NCI-H128 (cell line): ENCODE measurements around the gene NADK.
"Not testable (repeated sequence)": the region's sequence is repeated elsewhere in the genome, so short reads cannot be mapped to it uniquely, and the experiment has no call there.

Source experiments
- DNase-seq: peaks from one replicate; lab custom pipeline; 2025; ENCODE audit not compliant: unreplicated experiment; lab: John Stamatoyannopoulos, UW

Gene NADK

GRCh38 chr1:1748686-1749321 is 29.5 kb downstream of the NADK start:
- no peak for DNase-seq

DNA sequence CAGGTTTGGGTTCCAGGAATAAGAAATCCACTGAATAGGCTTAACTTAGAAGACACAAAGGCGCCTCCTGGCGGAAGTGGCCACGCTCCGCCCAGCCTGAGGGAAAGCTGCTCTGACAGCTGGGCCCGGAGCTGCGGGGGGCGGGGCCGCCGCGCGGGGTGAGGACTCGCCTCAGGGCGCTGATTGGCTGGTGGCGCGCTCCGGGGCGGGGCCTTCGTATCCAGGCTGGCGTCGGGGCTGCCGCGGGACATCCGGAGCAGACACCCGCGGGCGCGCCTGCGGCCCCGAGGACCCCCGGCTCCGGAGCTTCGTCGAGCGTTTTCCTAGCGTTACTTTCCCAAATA is 31.7 kb downstream of the NADK start:
- not testable (repeated sequence) for DNase-seq

GRCh38 chr1:1745651-1746565 is 32.4 kb downstream of the NADK start:
- DNase-seq: not testable (repeated sequence)

- DNase-seq: not testable (repeated sequence)
Measured at GRCh38 chr1:1742529-1742928, 35.7 kb downstream of the NADK start.

DNA sequence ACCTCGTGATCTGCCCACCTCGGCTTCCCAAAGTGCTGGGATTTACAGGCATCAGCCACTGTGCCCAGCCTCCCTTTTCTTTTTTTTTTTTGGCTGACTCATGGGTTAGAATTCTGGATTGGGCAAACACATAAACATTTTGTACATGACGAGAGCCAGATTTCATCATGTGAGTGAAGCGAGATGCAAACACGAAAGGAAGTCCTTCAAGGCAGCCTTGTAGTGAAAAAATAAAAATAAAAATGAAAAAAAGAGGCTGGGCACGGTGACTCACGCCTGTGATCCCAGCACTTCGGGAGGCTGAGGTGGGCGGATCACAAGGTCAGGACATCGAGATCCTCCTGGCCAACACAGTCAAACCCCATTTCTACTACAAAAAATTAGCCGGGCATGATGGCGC is 37.3 kb downstream of the NADK start:
- not testable (repeated sequence) for DNase-seq

- DNase-seq: not testable (repeated sequence)
Measured at GRCh38 chr1:1738799-1739337, 39.4 kb downstream of the NADK start.

DNA sequence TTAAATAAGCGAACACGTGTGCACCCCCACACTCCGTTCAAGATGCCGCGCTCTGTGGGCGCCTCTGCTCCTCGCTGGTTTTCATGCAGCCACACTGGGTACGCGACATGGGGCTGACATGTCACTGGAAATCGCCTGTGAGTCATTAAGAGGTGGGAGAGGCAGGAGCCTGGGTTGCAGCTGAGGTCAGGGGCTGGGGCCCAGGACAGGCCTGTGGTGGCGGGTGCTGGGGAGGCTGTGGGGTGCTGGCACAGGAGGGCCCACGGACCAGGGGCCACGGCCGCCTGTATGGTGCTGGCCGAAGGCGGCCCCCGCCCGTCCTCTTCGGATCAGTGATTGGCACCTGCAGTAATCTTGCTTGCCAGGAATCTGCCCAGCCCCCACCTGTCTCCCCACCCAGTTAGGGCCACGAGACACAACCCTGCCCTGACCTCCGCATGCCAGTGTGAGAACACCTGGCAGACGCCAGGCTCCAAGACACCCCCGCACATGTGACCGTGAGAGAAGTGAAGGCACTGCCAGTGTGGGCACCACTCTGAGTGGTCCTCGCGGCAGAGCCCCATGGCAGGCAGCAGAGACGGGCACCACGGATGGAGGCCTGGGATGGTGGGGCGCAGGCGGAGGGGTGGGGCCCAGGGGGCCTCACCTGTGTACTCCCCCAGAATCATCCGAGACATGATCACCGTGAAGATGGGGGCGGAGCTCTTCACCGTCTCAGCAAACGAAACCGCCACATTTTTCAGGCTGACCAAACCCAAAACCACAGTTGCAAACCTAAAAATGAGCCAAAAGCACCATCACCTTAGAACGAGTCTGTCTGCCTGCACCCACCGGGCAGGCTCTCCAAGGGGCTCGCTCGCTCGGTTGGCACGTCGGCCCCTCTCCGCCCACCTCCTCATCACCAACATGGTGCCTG is 40.3 kb downstream of the NADK start:
- not testable (repeated sequence) for DNase-seq

- DNase-seq: no peak
Measured at GRCh38 chr1:1732381-1732780, 45.9 kb downstream of the NADK start.

DNA sequence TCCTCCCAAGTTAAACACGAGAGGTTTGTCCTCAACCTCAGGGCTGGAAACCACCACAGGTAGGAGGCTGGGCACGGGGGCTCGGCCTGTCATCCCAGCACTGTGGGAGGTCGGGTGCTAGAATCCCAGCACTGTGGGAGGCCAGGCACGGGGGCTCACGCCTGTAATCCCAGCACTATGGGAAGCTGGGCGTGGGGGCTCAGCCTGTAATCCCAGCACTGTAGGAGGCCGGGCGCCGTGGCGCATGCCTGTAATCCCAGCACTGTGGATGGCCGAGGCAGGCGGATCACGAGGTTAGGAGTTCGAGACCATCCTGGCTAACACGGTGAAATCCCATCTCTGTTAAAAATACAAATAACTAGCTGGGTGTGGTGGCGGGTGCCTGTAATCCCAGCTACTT is 47.4 kb downstream of the NADK start:
- no peak for DNase-seq

GRCh38 chr1:1730230-1730629 is 48.0 kb downstream of the NADK start:
- not testable (repeated sequence) for DNase-seq

- DNase-seq: not testable (repeated sequence)
Measured at GRCh38 chr1:1729116-1729816, 49.0 kb downstream of the NADK start.

- DNase-seq: not testable (repeated sequence)
Measured at GRCh38 chr1:1728308-1729005, 49.8 kb downstream of the NADK start.

GRCh38 chr1:1727131-1727651 is 51.1 kb downstream of the NADK start:
- not testable (repeated sequence) for DNase-seq

GRCh38 chr1:1726088-1726487 is 52.2 kb downstream of the NADK start:
- not testable (repeated sequence) for DNase-seq

- DNase-seq: peak; percentile 96
Measured at GRCh38 chr1:1724035-1724864, 54.0 kb downstream of the NADK start, which contains the start of gene CDK11A. Gene CDK11A, minus strand, starts transcription at chr1:1724357. Its CDS starts 1,539 bp downstream, at chr1:1722818.

DNA sequence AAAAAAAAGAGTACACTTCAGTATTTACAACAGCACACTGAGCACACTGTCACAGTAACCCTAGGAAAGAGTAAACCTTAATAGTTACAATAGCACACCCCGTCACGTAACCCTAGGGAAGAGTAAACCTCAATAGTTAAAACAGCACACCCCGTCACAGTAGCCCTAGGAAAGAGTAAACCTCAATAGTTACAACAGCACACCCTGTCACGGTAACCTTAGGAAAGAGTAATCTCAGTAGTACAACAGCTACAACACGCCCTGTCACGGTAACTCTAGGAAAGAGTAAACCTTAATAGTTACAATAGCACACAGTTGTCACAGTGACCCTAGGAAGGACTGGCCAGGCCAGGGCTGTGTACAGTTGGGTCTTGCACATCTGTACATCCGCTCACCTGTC is 57.1 kb downstream of the NADK start:
- no peak for DNase-seq

DNA sequence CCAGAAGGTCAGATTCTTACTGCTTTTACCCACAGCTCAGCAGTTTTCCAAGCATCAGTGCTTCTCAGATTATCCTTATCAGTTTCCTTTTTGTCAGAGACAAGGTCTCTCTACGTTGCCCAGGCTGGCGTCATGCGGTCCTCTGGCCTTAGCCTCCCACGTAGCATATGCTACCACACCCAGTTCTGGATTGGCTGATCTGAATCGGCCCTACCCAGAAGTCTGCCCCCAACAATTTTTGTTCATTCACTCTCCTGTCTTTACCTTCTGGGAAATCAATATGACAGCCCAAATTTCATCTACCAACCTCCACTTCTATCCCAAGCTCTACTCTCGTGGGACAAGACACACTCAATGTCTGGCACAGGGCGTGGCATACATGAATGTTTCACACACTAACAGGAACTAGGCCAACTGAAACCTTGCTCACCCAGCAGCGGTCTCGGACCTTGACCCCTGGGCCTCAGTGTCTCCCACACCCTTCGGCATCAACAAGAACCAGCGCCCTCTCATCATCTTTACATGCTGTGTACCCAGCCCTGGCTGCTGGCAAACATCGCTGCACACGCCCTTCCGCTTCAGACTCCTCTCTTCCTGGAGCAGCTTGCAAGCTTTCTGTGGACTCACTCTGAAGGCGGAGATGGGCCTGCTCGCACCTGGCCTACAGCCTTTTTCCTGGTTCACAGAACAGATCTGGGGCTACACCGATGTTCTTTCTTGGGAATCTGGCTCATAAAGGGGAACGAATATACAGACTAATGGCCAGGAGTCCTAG is 63.0 kb downstream of the NADK start:
- not testable (repeated sequence) for DNase-seq

GRCh38 chr1:1707897-1708296 is 70.4 kb downstream of the NADK start:
- not testable (repeated sequence) for DNase-seq
